Cortex of kidney (tissue), 1 donor: Measurements from ENCODE around the gene TFF1.

ENCODE experiments used
- DNase-seq: peaks from one replicate; lab custom pipeline; 2025; lab: John Stamatoyannopoulos, UW

TFF1 gene

DNA sequence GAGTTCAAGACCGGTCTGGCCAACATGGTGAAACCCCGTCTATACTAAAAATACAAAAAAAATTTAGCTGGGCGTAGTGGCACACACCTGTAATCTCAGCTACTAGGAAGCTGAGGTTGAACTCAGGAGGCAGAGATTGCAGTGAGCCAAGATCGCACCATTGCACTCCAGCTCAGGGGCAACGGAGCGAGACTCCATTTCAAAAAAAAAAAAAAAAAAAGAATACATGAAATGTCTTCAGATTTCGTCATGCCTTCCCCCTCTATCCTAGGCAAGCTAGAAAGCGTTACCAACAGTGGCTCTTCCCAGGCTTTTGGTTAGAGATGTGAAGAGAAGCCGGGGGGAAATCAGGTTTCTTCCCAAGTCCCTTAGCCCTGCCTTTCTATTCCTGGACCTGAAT lies 3.6 kb downstream of the TFF1 start:
- no peak for DNase-seq

DNA sequence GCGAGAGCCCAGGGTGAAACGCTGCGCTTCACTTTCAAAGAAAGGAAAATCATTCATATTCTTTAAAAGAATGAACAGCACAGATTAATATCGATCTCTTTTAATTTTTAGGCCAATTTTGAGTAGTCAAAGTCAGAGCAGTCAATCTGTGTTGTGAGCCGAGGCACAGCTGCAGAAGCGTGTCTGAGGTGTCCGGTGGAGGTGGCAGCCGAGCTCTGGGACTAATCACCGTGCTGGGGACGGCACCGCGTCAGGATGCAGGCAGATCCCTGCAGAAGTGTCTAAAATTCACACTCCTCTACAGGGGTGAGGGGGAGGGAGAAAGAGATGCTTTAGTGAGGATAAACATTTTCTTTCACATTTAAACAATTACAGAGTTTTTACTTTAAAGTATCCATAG lies 4.1 kb downstream of the TFF1 start:
- no peak for DNase-seq

DNA sequence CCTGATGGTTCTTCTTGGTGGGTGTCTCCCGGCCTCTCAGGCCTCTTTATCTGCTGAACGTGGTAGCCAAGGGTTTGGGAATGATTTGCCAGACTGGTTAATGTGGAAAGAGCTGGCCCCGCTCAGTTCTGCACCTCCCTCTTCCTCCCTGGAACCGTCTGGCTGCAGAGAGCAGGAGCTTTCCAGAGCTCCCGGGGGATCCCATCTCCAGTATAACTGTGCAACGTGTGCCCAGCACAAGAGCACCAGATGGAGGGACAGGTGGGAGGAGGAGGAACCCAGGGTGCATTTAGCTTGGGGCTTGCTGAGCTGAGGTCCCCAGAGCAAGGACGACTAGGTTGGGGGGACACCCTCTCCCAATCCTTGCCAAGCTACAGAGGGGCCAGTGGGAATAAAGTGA lies 5.0 kb downstream of the TFF1 start:
- DNase-seq: no peak

DNA sequence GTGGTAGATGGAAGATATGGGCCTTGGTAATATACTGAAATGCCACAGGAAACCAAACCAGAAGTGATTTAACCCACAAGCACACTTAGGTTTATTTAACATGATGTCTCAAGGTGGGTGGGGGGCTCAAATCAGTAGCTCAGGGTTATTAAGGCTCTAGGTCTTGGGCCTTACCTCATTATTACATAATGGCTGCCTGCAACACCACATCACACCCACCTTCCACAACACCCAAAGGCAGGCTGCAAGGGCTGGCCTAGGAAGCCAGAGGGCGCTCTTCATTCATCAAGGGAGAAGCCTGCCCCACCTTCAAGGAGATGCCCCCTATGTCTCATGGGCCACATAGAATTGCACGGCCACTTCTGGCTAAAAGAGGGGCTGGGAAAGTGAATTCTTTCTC lies 6.0 kb downstream of the TFF1 start:
- no peak for DNase-seq

DNA sequence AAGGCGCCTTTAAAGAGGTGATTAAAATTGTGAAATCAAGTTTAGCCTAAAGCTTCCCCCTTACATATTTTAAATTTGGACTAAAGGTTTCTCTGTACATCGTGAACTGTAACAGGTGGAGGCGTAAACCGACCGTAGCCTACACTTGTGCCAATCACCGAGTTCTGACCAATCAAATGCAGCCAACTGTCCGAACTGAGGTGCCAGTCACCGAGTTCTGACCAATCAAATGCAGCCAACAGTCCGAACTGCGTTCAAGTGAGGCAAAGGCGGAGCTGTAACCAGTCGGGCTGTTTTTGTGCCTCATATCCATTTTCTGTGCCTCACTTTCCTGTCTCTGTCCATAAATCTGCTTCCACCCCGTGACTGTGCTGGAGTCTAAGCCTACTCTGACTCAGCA lies 7.4 kb downstream of the TFF1 start:
- no peak for DNase-seq

DNA sequence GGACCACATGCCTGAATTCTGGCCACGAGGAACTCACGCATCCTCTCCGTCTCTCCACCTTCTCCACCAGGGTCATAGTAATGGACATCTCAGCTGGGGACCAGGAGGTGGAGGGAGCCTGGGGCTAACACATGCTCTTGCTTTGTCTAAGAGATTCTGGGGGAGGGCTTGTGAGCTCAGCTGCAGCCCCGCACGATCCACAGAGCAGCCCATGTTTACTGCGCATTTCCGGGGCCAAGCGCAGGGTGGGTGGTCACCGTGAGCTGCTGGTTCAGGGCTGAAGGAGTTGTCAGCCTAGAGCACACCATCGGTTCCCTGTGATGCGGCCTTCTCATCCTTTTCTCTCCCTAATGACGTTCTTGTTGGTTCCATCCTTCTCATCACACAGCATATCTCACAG lies 8.1 kb downstream of the TFF1 start:
- no peak for DNase-seq

DNA sequence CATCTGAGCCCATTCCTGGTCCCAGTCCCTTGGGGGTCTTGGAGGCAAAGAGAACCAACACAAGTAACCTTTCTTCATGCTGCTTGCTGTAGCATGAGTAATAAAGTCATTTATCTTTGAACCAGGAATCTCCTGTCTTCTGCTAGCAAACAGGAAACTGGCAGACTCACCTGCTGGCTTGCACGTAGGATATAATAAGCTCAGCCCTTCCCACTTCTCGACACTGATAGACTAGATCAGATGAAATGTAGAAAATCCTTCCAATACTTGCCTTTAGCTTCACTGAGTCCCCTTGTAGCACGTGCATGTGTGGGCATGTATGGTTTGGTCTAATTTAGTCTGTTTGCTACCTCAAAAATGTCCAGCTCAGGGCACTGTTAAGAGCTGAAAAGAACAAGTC lies 9.0 kb downstream of the TFF1 start:
- DNase-seq: no peak

DNA sequence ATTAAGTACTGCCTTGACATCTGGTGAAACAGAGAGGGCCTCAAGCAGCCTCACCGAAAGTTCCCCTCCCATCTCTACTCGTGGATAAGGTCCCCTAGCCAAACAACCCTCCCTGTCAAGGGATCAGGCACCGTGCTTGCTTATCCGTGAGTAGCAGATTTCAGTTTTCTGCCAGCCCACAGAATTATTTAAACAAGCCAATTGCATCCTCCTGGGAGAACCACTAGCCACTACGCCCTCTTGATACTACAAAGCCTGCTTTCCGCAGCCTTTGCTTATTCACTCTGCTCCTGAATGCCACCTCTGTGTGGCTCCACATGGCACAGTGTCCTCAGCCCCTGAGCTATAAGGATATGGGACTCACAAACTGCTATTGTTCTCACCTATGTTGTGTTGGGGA lies 9.7 kb downstream of the TFF1 start:
- no peak for DNase-seq

DNA sequence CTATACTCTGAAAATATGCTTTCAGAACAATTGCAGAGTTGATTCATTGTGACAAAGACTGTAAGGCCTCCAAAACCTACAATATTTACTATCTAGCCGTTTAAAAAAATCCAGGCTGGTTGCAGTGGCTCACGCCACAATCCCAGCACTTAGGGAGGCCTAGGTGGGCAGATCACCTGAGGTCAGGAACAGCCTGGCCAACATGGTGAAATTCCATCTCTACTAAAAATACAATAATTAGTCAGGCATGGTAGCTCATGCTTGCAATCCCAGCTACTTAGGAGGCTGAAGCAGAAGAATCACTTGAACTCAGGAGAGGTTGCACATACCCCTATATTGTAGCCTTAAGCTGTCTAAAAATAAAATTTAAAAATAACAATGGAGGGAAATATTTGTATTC lies 10.3 kb downstream of the TFF1 start:
- no peak for DNase-seq

DNA sequence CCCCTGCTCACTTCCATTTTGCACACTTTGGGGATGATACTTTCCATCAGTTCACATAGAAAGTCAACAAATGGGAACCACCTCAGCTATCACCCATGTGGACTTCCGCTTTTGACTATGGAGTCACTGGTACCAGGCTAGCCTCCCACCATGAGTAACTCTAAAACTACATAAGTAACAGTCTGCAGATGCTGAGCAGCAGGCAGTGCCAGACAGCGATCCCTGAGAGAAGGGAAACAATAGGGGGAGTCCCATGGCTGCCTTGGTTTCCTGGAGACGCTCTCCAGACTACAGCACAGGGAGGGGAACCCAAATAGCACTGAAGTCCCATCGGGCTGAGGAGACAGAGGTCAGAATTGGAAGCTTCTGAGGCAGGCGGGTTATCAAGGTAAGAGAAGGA lies 12.7 kb downstream of the TFF1 start:
- no peak for DNase-seq

DNA sequence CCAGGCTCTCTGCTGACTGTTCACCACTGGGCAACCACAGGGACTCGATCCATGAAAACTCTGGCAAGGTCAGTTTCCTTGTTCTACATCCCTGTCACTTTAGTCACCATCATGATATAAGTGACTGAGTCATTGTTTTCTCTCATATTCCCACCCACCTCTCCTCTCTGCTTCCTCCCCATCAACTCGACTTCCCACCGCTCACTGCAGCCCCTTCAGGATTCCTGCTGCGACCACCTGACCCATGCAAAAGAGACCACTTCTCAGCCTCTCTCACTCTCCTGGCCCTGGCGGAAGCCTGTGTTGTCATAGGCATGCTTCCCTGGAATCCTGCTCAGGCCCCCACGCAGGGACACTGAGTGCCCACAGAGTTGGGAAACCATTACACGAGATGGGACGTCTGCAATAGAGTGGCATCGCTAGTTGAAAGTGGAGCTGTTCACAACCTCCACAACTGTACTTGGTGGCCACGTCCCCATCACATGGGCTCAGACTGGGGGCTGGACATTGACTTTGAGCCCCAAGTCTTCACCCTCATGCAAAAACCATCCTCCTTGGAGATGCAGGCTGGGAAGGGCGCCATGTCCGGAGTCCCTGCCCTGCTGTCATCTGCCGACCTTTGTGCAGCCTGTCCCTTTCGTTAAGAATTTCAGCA lies 13.8 kb downstream of the TFF1 start:
- no peak for DNase-seq

DNA sequence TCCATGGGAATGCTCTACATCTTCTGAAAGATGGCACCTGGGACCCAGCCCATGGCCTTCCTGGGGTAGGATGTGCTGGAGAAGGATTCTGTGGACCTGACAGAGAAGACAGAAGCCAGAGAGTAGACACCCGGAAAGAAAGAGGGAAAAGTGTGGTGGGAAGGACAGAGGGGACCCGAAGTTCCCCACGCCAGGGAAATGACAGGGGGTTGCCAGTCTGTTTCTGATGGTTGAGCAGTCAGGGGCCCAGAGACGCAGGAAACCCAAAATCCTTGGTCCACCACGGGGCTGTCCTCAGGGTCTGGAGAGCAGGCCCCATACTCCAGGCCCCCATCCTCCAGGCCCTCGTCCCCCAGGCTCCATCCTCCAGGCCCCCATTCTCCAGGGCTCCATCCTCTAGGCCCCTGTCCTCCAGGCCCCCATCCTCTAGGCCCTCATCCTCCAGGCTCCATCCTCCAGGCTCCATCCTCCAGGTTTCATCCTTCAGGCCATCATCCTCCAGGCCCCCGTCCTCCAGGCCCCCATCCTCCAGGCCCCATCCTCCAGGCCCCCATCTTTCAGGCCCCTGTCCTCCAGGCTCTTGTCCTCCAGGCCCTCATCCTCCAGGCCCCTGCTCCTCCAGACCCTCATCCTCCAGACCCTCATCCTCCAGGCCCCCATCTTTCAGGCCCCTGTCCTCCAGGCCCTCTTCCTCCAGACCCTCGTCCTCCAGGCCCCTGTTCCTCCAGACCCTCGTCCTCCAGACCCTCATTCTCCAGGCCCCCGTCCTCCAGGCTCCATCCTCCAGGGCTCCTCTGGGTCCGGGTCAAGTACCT lies 14.5 kb downstream of the TFF1 start:
- no peak for DNase-seq

DNA sequence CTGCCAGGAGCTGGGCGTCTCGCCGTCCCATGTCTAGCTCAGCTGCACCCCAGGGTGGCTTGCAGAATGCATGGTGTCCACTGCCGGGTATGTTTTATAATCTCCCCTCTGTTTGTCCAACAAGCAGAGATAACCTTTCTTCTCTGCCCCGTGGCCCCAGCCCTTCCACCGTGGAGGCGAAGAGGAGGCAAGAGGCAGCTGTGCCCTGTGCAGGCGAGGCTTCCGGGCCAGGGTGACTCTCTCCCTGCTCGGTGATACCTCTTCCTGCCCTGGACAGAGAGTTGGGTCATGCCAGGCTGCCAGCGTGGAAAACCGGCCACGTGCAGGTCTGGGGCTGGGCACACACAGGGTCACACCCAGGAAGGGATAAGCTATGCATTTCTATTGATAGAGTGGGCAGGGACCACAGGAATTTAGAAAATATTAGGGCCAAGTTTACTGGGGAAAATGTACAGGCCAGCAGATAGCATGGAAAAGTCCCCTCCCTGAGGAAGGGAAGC lies 15.4 kb downstream of the TFF1 start, which contains the start of gene TFF2:
TSS of gene TFF2 (minus strand) at position 68 of the 500 bp plus-strand sequence. CDS start at position 31, 37 bp downstream.
- no peak for DNase-seq

DNA sequence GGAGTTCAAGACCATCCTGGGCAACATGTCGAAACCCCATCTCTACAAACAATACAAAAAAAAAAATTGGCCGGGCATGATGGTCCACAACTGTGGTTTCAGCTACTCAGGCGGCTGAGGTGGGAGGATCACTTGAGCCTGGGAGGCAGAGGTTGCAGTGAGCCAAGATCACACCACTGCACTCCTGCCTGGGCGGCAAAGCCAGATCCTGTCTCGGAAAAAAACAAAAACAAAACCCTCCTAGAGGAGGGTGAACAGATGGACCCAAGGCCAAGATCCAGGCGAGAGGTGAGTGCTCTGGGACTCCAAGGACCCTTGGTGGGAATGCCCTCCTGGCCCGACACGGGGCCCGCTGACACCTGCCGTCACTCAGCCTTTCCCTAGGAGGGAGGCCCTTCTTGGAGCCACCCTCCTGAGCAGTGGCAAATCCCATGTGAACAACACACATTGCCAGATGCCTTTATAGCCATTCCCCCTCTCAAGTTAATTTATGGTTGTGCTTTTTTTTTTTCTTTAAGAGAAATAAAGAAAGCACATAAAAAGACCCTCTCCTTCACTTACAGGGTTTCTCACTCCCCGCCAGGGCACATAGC lies 15.9 kb downstream of the TFF1 start:
- no peak for DNase-seq

DNA sequence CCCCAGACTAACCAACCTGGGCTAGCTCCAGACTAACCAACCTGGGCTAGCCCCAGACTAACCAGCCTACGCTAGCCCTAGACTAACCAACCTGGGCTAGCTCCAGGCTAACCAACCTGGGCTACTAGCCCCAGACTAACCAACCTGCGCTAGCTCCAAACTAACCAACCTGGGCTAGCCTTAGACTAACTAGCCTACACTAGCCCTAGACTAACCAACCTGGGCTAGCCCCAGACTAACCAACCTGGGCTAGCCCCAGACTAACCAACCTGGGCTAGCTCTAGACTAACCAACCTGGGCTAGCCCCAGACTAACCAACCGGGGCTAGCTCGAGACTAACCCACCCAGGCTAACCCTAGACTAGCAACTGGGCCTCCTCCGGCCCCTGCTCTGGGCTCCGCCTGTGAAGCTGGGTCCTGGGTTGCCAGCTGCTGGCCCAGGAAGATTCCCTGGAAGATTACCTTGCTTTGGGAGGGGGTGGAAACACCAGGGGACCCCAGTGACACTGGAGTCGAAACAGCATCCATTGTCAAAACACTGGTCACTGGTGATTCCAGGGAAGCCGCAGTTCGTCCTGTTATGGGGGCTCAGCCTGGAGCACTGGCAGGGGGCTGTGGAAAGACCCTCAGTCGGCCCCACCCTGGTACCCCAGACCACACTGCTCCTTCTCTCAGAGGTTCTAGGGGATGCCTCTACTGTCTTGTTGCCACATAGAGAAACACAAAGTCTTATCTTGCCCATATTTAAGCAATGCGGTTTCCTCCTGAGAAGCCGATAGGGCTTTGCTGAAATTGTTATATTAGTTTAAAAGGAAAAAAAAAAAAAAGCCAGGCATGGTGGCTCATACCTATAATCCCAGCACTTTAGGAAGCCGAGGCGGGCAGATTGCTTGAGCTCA lies 16.7 kb downstream of the TFF1 start:
- DNase-seq: no peak

DNA sequence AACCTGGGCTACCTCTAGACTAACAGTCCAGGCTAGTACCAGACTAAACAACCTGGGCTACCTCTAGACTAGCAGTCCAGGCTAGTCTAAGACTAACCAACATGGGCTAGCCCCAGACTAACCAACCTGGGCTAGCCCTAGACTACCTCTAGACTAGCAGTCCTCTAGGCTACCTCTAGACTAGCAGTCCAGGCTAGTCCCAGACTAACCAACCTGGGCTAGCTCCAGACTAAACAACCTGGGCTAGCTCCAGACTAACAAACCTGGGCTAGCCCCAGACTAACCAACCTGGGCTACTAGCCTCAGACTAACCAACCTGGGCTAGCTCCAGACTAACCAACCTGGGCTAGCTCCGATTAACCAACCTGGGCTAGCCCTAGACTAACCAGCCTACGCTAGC lies 17.6 kb downstream of the TFF1 start:
- DNase-seq: no peak

DNA sequence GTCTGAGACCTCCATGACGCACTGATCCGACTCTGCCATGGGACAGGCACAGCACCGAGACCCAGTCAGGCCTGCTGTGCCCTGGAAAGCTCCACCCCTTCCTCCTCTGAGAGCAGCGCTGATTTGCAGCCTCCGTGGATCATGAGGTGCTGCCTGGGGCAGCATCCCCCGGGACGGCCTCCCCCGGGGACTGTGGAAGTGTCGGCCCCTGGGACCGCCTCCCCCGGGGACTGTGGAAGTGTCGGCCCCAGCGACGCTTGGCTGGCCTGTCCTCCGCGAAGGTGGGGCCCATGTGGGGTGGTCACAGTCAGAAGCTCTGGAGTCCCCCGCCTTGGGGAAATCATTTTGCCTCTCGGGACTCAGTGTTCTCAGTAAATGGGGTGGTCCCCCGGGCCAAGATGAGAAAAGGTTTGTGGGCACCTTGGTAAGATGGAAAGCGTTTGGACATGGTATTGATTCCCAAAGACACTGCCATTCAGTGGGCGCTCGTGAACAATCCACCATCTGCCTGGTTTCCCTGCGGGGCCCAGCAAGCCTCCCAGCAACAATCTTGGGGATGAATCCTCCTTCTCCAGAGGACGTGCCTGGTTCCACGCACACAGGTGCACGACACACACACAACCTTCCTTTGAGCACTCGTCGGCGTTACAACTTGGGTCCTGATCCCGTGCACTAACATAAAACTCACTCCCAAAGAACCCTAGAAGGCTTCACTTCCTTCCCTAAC lies 18.6 kb downstream of the TFF1 start:
- no peak for DNase-seq

DNA sequence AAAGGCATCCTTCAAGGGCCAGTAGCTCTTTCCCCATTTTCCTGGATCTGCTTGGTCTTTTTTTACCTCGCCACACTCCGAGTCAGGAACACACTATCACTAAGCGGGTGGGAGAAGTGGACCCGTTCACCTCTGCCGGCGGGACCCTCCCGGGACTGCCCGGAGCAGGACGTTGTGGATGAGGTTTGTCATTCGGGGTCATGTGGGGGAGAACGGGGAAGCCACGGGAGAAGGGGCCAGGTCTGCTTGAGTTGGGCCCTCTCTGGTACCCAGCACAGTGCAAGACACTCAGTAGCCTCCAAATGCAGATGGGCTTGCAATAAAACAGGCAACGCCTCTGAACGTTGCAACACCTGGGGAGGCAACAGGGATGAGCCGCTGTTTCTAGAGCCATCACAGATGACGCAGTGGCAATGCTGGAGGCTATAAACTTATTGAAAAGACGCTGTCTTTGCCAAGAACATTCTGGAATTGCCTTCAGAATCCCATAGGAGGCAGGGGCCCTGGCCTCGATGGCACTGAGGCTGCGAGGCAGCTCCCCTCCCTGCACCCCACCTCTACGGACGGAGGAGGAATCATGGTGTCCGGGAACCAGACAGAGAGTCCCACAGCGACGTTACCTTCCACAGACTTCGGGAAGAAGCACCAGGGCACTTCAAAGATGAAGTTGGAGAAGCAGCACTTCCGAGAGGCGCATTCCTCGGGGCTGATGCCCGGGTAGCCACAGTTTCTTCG lies 19.3 kb downstream of the TFF1 start:
- no peak for DNase-seq

DNA sequence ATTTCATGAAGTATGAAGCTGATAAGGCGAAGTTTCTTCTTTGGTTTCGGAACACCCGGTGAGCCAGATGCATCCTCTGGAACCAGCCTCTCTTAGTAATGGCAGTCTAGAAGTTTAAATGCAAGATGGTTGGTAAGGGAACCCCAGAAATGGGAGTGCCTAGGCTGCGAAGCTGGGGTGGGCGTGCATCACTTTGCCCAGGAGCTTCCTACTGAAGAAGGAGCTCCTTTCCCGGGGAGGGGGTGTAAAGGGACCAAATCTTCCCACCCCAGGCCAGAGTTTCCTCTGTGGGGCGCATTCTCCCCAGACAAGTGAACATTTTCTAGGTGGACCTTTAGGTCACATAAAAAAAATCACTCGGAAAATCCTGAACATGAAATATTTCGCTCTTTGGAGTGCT lies 19.9 kb downstream of the TFF1 start:
- no peak for DNase-seq

DNA sequence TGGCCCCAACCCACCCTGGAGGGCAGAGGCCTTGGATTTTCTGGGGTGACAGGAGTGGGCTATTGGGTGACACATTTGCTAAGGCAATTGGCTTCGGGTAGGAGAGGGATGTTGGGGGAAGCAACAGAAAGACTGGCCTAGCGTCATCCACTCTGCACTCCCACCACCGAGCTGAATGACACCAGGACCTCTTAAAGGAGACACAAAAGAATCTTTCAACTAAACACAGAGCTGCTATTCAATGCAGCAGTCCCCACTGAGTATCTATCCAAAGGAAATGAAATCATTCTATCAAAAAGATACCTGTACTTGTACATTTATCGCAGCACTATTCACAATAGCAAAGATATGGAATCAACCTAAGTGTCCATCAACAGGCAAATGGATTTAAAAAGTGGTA lies 21.7 kb downstream of the TFF1 start:
- DNase-seq: no peak
